NT2/D1 (cell line): ENCODE results near the gene ZCCHC14.

Experiments used
- SUZ12 ChIP-seq: IDR thresholded peaks from 2 replicates; pipeline ENCODE4 v1.6.1; 2011; ENCODE audit not compliant: insufficient read length, insufficient read depth; ENCODE audit errors: extremely low read depth
- YY1 ChIP-seq: IDR thresholded peaks from 2 replicates; pipeline ENCODE4 v1.6.1; 2011; ENCODE audit not compliant: insufficient read length, insufficient read depth
- ZNF274 ChIP-seq: IDR thresholded peaks from 2 replicates; pipeline ENCODE4 v1.6.1; 2011; ENCODE audit warnings: mild to moderate bottlenecking, low read depth, low read length

DNA sequence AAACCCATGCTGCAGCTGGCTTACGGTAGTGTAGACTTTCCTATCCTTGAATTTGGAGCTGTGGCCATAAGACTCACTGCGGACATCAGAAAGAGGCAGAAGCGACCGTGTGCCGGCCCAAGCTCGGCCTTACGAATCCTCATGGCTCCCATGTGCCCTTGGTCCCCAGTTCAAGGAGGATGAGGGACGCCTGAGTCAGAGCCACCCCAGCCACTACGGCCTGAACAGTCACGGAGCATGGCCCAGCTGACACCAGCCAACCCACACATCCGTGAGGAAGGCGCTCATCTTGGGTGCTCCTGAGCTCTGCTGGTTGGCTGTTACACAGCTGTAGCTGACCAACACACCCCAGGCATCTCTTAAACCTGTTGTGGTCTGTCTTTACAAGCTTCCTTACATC is 44.0 kb downstream of the ZCCHC14 start:
- TF ChIP-seq SUZ12 (no peak), YY1 (no peak), ZNF274 (no peak)
